ENCODE results near the gene DGKG.

- TF ChIP-seq CTCF (IDR thresholded peaks at IDR 0.05): no peak
- TF ChIP-seq POLR2A (IDR thresholded peaks at IDR 0.05): no peak
These were observed 180.1 kb downstream of the DGKG start for GRCh38 chr3:186181901-186182300.
